HG02870 (cell line): Measurements from ENCODE around the gene CUEDC1.
"Not testable (repeated sequence)": the region's sequence is repeated elsewhere in the genome, so short reads cannot be mapped to it uniquely, and the experiment has no call there.

ENCODE experiments used
- ATAC-seq: cut with Tn5 transposase; IDR thresholded peaks from one replicate; pipeline ENCODE4 v1.9.1; 2021; ENCODE audit warnings: mild to moderate bottlenecking, moderate library complexity; ENCODE audit not compliant: unreplicated experiment

Gene CUEDC1

DNA sequence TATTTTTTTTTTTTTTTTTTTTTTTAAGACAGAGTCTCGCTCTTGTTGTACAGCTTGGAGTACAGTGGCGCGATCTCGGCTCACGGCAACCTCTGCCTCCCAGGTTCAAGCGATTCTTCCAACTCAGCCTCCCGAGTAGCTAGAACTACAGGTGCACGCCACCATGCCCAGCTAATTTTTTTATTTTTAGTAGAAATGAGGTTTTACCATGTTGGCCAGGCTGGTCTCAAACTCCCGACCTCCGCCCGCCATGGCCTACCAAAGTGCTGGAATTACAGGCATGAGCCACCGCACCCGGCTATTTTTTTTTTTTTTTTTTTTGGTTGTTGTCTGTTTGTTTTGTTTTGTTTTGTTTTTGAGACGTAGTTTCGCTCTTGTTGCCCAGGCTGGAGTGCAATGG, 3.2 kb upstream of the CUEDC1 start:
- ATAC-seq, result not testable (repeated sequence)

DNA sequence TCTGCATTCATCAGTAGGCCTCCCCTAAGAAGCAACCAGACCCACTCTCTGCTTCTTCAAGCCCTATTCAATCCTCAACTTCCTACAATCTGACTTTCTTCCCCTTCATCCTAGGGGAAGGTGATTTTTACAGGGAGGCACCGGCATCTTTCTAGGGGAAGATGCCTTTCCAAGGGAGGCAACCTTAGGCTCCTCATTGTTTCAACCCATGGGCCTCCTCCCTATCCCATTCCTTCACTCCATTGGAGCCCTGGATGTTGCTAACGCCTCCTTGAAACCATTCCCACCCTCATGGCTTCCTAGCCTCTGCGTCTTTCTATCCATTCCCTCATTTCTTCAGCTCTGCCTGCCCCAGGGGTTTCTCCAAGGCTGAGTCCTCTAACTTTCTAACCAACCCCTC, 2.7 kb upstream of the CUEDC1 start:
- no peak for ATAC-seq

- ATAC-seq, result no peak
Observed at GRCh38 chr17:57957120-57957850, 2.1 kb upstream of the CUEDC1 start.

DNA sequence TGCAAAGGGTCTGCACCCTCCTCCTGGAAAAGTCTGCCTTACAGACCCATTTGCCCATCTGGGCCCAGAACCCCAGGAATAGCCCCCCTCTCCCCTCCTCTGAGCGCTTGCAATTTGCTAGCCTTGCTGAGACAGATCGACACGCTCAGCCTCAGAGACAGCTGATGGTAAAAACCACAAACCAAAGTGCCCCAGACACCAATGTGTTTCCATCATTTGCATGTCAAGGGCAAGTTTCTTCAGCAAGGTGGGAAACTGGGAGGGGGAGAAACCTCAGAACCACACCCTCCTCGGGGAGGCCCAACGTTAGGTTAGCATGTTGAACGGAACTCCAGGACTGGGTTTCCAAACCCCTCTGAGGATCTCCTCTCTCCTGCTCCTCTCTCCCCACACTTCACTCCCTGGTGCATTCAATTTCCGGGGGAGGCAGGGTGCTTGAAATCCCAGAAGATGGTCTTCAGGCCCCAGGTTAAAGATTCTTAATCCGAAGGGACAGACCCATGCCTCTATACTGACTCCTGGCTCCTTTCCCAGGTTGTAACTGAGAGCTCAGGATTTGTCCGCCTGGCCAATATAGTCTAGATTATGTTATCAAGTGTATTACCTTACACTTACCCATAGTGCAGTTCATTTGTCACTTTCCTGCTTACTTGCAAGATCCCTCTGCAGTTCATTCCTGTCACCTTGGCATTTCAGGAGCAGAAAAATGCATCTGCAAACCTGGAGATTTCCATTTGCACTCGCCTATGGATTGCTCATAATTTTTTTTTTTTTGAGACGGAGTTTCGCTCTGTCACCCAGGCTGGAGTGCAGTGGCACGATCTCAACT, 1.3 kb upstream of the CUEDC1 start:
- ATAC-seq, result peak; percentile 57

GRCh38 chr17:57954397-57955182, 622 bp downstream of the CUEDC1 start:
- no peak for ATAC-seq

DNA sequence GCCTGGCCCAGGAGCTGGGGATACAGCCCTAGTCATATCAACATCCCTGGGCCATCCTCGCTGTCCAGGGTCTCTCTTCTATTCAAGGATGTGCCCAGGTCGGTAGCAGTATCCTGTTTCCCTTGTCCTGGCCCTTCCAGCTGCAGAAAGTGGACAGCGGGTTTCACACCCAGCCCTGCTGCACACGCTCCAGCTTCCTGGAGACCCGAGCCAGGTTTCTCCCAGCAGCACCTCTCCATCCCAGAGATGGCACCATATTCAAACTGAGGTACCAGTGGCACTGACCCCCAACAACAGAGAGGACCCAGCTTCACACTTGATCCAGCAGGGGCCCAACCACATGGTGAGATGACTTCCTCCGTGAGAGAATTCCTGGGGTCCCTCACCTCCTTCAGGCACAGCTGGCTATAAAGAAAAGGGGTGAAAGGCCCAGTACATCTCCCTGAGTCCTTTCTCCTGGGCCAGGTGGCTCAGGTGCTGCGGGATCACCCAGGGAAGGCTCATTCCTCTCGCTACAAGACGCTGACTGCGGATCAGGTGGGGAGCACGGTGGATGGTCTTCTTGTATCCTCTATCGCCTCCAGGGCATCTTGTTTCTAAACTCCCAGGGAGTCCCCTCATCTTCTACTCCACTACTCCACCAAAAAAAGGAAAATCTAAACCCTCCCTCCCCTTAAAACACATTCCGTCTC, 1.4 kb downstream of the CUEDC1 start:
- no peak for ATAC-seq

DNA sequence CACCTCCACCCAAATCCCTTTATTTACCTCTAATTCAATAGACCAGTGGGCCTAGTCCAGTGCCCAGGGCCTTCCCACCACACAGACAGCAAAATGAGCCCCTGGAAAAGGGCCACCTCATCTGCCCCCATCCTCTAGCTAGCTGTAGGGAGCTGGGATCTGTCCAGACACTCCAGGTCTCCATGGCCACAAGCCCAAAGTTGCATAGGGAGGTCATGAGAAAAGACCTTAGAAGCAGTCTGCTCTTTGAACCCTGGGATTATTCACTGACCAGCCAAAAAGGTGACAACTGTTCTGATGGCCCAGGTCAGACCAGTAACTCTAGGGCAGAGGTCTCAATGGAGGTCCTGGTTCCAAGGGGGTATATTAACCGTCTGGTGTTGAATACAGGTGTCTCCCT, 2.0 kb downstream of the CUEDC1 start:
- ATAC-seq, result no peak

- ATAC-seq, result no peak
Observed at GRCh38 chr17:57949649-57950048, 5.6 kb downstream of the CUEDC1 start.

- no peak for ATAC-seq
Observed at GRCh38 chr17:57948555-57949420, 6.4 kb downstream of the CUEDC1 start.

GRCh38 chr17:57948169-57948554, 7.0 kb downstream of the CUEDC1 start:
- ATAC-seq, result no peak

- no peak for ATAC-seq
Observed at GRCh38 chr17:57947369-57947768, 7.8 kb downstream of the CUEDC1 start.

GRCh38 chr17:57946798-57947358, 8.3 kb downstream of the CUEDC1 start:
- ATAC-seq, result peak; percentile 82

DNA sequence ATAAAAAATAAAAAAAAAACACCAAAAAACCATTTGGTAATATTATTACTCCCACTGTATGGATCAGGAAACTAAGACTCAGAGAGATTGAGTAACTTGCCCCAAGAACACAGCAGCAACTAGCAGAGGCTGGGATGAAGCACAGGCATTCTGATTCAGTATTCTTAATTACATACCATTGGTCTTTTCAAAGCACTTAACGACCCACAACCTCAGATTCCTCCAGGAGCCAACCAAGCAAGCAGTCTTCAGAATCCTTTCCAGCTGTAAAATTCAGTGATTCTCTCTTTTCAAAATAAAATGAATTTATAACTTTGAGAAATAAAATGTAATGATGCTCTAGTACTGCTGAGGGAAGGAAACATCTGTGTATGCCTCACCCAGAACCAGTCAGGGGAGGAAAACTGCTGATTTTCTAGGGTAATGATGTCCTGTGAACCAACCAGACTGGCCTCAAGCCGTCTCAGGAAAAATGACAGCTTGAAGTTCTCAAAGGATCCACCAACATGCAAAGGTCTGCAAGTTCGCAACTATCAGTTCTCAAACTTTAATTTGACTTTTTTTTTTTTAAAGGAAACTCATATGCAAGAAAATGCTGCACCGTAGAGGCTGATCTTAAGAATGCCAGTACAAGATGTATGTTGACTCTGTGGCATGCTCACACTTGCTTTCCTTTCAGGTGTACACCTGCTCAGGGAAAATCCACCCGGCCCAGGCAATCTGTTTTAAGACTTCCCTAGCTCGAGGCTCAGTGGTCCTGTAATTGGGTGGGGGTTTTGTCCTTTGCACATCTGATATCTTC, 9.0 kb downstream of the CUEDC1 start:
- ATAC-seq, result peak; percentile 13

- ATAC-seq, result no peak
Observed at GRCh38 chr17:57944908-57945307, 10.3 kb downstream of the CUEDC1 start.

DNA sequence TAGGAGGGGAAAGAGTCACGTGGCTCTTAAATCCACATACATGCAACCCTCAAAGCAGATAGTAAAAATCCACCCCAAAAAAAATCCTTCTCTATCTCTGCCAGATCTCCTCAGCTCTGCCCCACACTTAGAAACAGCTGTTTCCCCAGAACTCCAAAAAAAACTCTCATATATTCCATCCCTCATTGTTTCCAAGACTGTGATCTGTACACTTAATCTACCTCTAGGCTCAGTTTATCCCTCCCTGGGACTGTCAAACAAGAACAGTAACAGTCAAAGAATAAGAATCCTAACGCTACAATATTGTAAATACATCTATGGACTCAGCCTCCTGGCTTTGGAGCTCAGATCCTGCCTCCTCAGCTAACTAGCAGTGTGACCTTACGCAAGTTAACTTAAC, 11.6 kb downstream of the CUEDC1 start:
- ATAC-seq, result no peak

- ATAC-seq, result no peak
Observed at GRCh38 chr17:57943140-57943539, 12.1 kb downstream of the CUEDC1 start.

DNA sequence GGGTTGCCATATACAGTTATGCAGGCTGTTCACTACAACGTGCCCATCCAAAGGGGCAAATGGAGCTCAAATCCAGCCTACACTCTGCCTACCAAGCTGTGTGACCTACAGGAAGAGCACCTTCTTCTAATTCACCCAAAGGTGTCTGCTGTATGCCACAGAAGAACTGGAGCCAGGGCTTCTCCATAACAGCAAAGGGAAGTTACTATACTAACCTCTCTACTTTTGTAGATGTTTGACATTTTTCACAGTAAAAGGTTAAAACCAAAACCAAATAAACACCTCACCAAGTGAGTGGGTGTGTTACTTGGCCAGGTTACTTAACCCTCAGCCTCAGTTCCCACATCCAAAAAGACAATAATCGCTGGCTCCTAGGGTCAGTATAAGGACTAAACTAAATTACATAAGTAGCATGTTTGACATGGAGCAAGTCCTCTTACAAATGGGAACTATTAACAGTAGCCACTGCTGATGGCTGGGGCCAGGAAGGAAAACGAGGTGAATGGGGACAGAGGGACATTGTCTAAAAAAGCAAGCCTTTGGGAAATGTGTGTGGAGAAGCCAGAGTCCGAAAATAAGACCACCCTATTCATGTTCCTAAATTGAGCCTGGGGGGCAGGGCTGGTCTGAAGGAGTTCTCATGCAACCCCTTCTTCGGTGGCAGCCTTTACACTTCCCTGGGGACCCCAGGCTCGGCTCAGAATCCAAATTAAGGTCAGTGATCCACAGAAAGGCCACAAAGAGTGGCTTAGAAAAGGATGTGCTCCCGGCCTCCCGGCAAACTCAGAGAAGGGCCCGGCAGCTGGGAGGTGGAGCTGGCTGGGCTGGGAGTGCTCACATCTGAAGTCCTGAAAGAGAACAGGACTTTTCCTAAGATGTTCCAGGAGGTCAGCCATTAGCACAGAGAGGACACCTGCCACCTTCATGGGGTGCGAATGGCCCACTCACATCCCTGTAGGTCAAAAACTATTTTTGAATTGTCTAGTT, 13.5 kb downstream of the CUEDC1 start:
- ATAC-seq, result no peak
